Hindlimb muscle (tissue), 1 donor: Measurements from ENCODE around the gene PSMB5. TPM values are rescaled to one million over a fixed set of nuclear protein-coding genes. Genes with fewer than 3 reads are reported as not detected.
A peak's percentile ranks its signal among the peaks of the same experiment; 100 is the strongest.

Experiments used
- DNase-seq: peaks from one replicate; pipeline ENCODE4 v3.0.0-alpha.2; 2013
- polyA plus RNA-seq: library from polyadenylated mRNA; unstranded; fragments of 120-200 nt; gene quantifications from one replicate; pipeline ENCODE4 v1.2.1, GENCODE V29; 2013; ENCODE audit not compliant: insufficient read length

Gene PSMB5
- polyA plus RNA-seq, 1 donor, result 228 TPM

- no peak for DNase-seq
Observed at GRCh38 chr14:23058654-23059504, 24.2 kb upstream of the PSMB5 start.

GRCh38 chr14:23057757-23058653, 23.3 kb upstream of the PSMB5 start:
- DNase-seq, result peak; percentile 88

GRCh38 chr14:23056956-23057756, 22.5 kb upstream of the PSMB5 start, which contains the start of gene CDH24:
Gene CDH24 (minus strand): TSS chr14:23057520. CDS start chr14:23055733, 1,787 bp downstream.
- peak; percentile 86 for DNase-seq

- peak; percentile 46 for DNase-seq
Observed at GRCh38 chr14:23056145-23056955, 21.6 kb upstream of the PSMB5 start.

- DNase-seq, result no peak
Observed at GRCh38 chr14:23055621-23056144, 21.0 kb upstream of the PSMB5 start.

GRCh38 chr14:23055147-23055550, 20.4 kb upstream of the PSMB5 start:
- no peak for DNase-seq

GRCh38 chr14:23054000-23054811, 19.5 kb upstream of the PSMB5 start:
- no peak for DNase-seq

GRCh38 chr14:23053426-23053825, 18.7 kb upstream of the PSMB5 start:
- DNase-seq, result no peak

GRCh38 chr14:23052671-23053070, 18.0 kb upstream of the PSMB5 start:
- no peak for DNase-seq

- DNase-seq, result no peak
Observed at GRCh38 chr14:23052182-23052623, 17.5 kb upstream of the PSMB5 start.

GRCh38 chr14:23051141-23052057, 16.7 kb upstream of the PSMB5 start:
- no peak for DNase-seq

GRCh38 chr14:23049011-23049410, 14.3 kb upstream of the PSMB5 start:
- no peak for DNase-seq

GRCh38 chr14:23047751-23048693, 13.3 kb upstream of the PSMB5 start:
- no peak for DNase-seq

GRCh38 chr14:23047034-23047634, 12.4 kb upstream of the PSMB5 start:
- DNase-seq, result no peak

- no peak for DNase-seq
Observed at GRCh38 chr14:23045419-23046357, 11.0 kb upstream of the PSMB5 start.

GRCh38 chr14:23044840-23045239, 10.1 kb upstream of the PSMB5 start:
- DNase-seq, result no peak
